OCI-LY3 (cell line): ENCODE data around the gene VIL1.

Source experiments
- H2AFZ ChIP-seq: fragments of 200-600, 300-600 bp; shearing (Covaris generic); 2 replicates; pipeline ENCODE4 v1.6.0; 2014; ENCODE audit warnings: antibody characterized with exemption, low read depth, low read length
- H3K27ac ChIP-seq: fragments of 200-600, 300-600 bp; sonication (generic); 2 replicates; pipeline ENCODE4 v1.5.1; 2014; ENCODE audit warnings: mild to moderate bottlenecking, low read length, moderate library complexity, mixed read lengths
- H3K27me3 ChIP-seq: fragments of 200-600, 300-600 bp; sonication (generic); 2 replicates; pipeline ENCODE4 v1.6.1; 2014; ENCODE audit warnings: low read depth, low read length, mixed read lengths
- H3K36me3 ChIP-seq: fragments of 200-600, 300-600 bp; sonication (generic); replicated peaks from 2 replicates; pipeline ENCODE3; 2014; ENCODE audit warnings: low read depth, low read length, mixed read lengths
- H3K4me1 ChIP-seq: fragments of 300-600, 200-600 bp; sonication (generic); 2 replicates; pipeline ENCODE4 v1.6.1; 2014; ENCODE audit warnings: low read length, mixed read lengths
- H3K4me2 ChIP-seq: fragments of 200-600, 300-600 bp; sonication (generic); 2 replicates; pipeline ENCODE4 v1.6.1; 2014; ENCODE audit warnings: low read length, mixed read lengths
- H3K4me3 ChIP-seq: fragments of 300-600, 200-600 bp; sonication (generic); 2 replicates; pipeline ENCODE4 v1.5.1; 2014; ENCODE audit warnings: antibody characterized with exemption, mild to moderate bottlenecking, low read length, moderate library complexity
- H3K79me2 ChIP-seq: fragments of 300-600, 200-600 bp; shearing (Covaris generic); 2 replicates; pipeline ENCODE4 v1.6.1; 2014; ENCODE audit warnings: mild to moderate bottlenecking, low read length, mixed read lengths
- H3K9ac ChIP-seq: fragments of 300-600, 200-600 bp; shearing (Covaris generic); 2 replicates; pipeline ENCODE4 v1.6.0; 2014; ENCODE audit warnings: mild to moderate bottlenecking, low read length, moderate library complexity
- H3K9me3 ChIP-seq: fragments of 200-600, 300-600 bp; shearing (Covaris generic); 2 replicates; pipeline ENCODE4 v1.6.1; 2014; ENCODE audit warnings: low read length, mixed read lengths; ENCODE audit not compliant: insufficient read depth
- H4K20me1 ChIP-seq: fragments of 200-600, 300-600 bp; sonication (generic); 2 replicates; pipeline ENCODE4 v1.6.1; 2016; ENCODE audit warnings: low read length, mixed read lengths; ENCODE audit not compliant: insufficient read depth
- CTCF ChIP-seq: fragments of 200-600, 300-600 bp; sonication (generic); IDR thresholded peaks from 2 replicates; pipeline ENCODE4 v1.5.1; 2014; ENCODE audit warnings: antibody characterized with exemption, low read length, low read depth
- EZH2phosphoT487 ChIP-seq: fragments of 200-600 bp; shearing (Covaris generic); IDR thresholded peaks from 2 replicates; pipeline ENCODE4 v1.6.1; 2018; ENCODE audit warnings: antibody characterized with exemption, mixed run types, low read depth

The VIL1 gene

GRCh38 chr2:218447072-218447471 is 28.1 kb downstream of the VIL1 start:
- Histone ChIP-seq H2AFZ (no peak overlapping the region), H3K4me2 (no peak overlapping the region), H3K27me3 (no peaks in the 10 kb centered on the region), H3K79me2 (no peaks in the 10 kb centered on the region), H3K27ac (no peak overlapping the region), H3K9ac (no peak overlapping the region), H3K9me3 (no peaks in the 10 kb centered on the region), H4K20me1 (no peaks in the 10 kb centered on the region), H3K4me3 (no peak overlapping the region), H3K36me3 (peaks cover 2% of the 10 kb centered on the region), H3K4me1 (no peaks in the 10 kb centered on the region)
- TF ChIP-seq CTCF (no peak), EZH2phosphoT487 (no peak)

DNA sequence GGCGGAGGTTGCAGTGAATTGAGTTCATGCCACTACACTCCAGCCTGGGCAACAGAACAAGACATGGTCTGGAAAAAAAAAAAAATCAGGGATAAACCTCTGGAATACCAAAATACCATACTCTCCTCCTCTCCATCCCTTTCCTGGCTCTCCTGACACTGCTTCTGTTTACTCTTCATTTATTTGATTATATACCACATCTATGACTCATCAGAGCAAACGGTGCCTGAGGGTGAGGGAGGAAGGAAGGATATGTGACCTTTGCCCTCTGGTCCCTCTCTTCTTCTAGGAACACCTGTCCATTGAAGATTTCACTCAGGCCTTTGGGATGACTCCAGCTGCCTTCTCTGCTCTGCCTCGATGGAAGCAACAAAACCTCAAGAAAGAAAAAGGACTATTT is 30.0 kb downstream of the VIL1 start:
- TF ChIP-seq EZH2phosphoT487: no peak
- TF ChIP-seq CTCF: no peak
- no peak overlapping the region for H3K9ac ChIP-seq
- H3K27me3 ChIP-seq: no peaks in the 10 kb centered on the region
- H3K4me2 ChIP-seq: no peak overlapping the region
- no peaks in the 10 kb centered on the region for H3K4me1 ChIP-seq
- H4K20me1 ChIP-seq: no peaks in the 10 kb centered on the region
- peaks cover 7% of the 10 kb centered on the region for H3K36me3 ChIP-seq
- no peak overlapping the region for H2AFZ ChIP-seq
- H3K79me2 ChIP-seq: no peaks in the 10 kb centered on the region
- H3K9me3 ChIP-seq: no peaks in the 10 kb centered on the region
- no peak overlapping the region for H3K27ac ChIP-seq
- H3K4me3 ChIP-seq: no peak overlapping the region

- Histone ChIP-seq H3K9me3 (no peaks in the 10 kb centered on the region), H3K79me2 (no peaks in the 10 kb centered on the region), H4K20me1 (no peaks in the 10 kb centered on the region), H2AFZ (no peak overlapping the region), H3K27me3 (no peaks in the 10 kb centered on the region), H3K4me2 (no peak overlapping the region), H3K27ac (no peak overlapping the region), H3K36me3 (peaks cover 27% of the 10 kb centered on the region), H3K4me1 (peaks cover 3% of the 10 kb centered on the region; the same call in 1 of the 2 replicates), H3K9ac (no peak overlapping the region), H3K4me3 (no peak overlapping the region)
- no peak for TF ChIP-seq EZH2phosphoT487
- no peak for TF ChIP-seq CTCF
These were observed 33.2 kb downstream of the VIL1 start for GRCh38 chr2:218452079-218452478.

GRCh38 chr2:218456849-218457248 is 37.9 kb downstream of the VIL1 start:
- Histone ChIP-seq H3K9me3 (no peaks in the 10 kb centered on the region), H3K27ac (no peak overlapping the region), H2AFZ (no peak overlapping the region), H3K9ac (no peak overlapping the region), H3K4me3 (no peak overlapping the region), H3K4me2 (no peak overlapping the region), H3K4me1 (peaks cover 4% of the 10 kb centered on the region; the same call in 1 of the 2 replicates), H3K27me3 (no peaks in the 10 kb centered on the region), H3K79me2 (no peaks in the 10 kb centered on the region), H3K36me3 (peaks cover 28% of the 10 kb centered on the region), H4K20me1 (no peaks in the 10 kb centered on the region)
- TF ChIP-seq CTCF (no peak), EZH2phosphoT487 (no peak)
